DOHH2 (cell line): Measurements from ENCODE around the gene SESN2.

Source experiments
- H3F3A ChIP-seq: fragments of 200-600 bp; sonication (generic), shearing (Covaris generic); 2 replicates; pipeline ENCODE4 v1.6.0; 2016; ENCODE audit warnings: antibody characterized with exemption, mild to moderate bottlenecking; ENCODE audit not compliant: control insufficient read depth, insufficient read depth
- H3K27ac ChIP-seq: fragments of 200-600 bp; sonication (generic); 2 replicates; pipeline ENCODE4 v1.5.1; 2014; ENCODE audit warnings: low read depth, mild to moderate bottlenecking, low read length, moderate library complexity
- H3K27me3 ChIP-seq: fragments of 200-600 bp; sonication (generic); 2 replicates; pipeline ENCODE4 v1.6.1; 2014; ENCODE audit warnings: mild to moderate bottlenecking, low read length, mixed read lengths; ENCODE audit not compliant: control insufficient read depth
- H3K36me3 ChIP-seq: fragments of 200-600 bp; sonication (generic); 2 replicates; pipeline ENCODE4 v1.6.1; 2014; ENCODE audit warnings: mild to moderate bottlenecking, low read length, moderate library complexity, mixed read lengths; ENCODE audit not compliant: control insufficient read depth
- H3K4me1 ChIP-seq: fragments of 200-600 bp; sonication (generic); 2 replicates; pipeline ENCODE4 v1.6.1; 2014; ENCODE audit warnings: mild to moderate bottlenecking, low read length, mixed read lengths; ENCODE audit not compliant: control insufficient read depth
- H3K4me2 ChIP-seq: fragments of 200-600 bp; sonication (generic); 2 replicates; pipeline ENCODE4 v1.6.0; 2014; ENCODE audit warnings: mild to moderate bottlenecking, low read length, moderate library complexity
- H3K4me3 ChIP-seq: fragments of 200-600 bp; sonication (generic); 2 replicates; pipeline ENCODE4 v1.5.1; 2014; ENCODE audit warnings: mild to moderate bottlenecking, low read length, mixed read lengths
- H3K79me2 ChIP-seq: fragments of 200-600 bp; sonication (generic); 2 replicates; pipeline ENCODE4 v1.6.1; 2014; ENCODE audit warnings: mild to moderate bottlenecking, low read length, mixed read lengths; ENCODE audit not compliant: control insufficient read depth
- H3K9me2 ChIP-seq: fragments of 200-600 bp; sonication (generic); replicated peaks from 2 replicates; pipeline ENCODE4 v1.6.1; 2014; ENCODE audit warnings: mild to moderate bottlenecking, low read length, mixed read lengths; ENCODE audit not compliant: control insufficient read depth
- H3K9me3 ChIP-seq: fragments of 200-600 bp; sonication (generic); 2 replicates; pipeline ENCODE4 v1.6.1; 2014; ENCODE audit warnings: antibody characterized with exemption, low read length, mixed read lengths; ENCODE audit not compliant: control insufficient read depth, insufficient read depth
- H4K20me1 ChIP-seq: fragments of 200-600 bp; sonication (generic); 2 replicates; pipeline ENCODE4 v1.6.0; 2014; ENCODE audit warnings: low read depth, mild to moderate bottlenecking, antibody characterized with exemption, low read length, moderate library complexity; ENCODE audit not compliant: control insufficient read depth, insufficient read depth
- CTCF ChIP-seq: fragments of 200-600 bp; sonication (generic); IDR thresholded peaks from one replicate; pipeline ENCODE4 v1.5.1; 2014; ENCODE audit warnings: antibody characterized with exemption, mild to moderate bottlenecking, low read depth, low read length; ENCODE audit not compliant: poor library complexity, severe bottlenecking
- EZH2phosphoT487 ChIP-seq: fragments of 200-600 bp; sonication (generic); IDR thresholded peaks from 2 replicates; pipeline ENCODE4 v1.6.1; 2017; ENCODE audit warnings: borderline replicate concordance, mild to moderate bottlenecking, antibody characterized with exemption, low read length, moderate library complexity, mixed read lengths

Gene SESN2

DNA sequence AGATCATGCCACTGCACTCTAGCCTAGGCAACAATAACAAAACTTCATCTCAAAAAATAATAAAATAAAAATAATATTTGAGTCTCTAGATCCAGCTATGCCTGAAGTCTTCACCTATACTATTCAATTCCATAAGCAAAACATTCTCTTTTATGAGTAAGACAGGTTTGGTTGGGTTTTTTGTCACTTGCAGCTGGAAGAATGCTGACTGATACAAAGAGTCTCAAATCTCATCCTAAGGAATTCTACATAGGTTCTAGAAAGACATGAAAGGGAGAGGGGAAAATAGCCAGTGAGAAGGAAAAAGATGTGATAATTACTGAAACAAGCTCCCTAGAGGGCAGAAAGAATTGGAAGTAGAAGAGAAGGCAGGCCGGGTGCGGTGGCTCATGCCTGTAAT, 39.1 kb downstream of the SESN2 start:
- TF ChIP-seq EZH2phosphoT487 (no peak), CTCF (no peak)
- Histone ChIP-seq H3K4me1 (no peaks in the 10 kb centered on the region), H3K27ac (no peak overlapping the region), H3K79me2 (no peaks in the 10 kb centered on the region), H3K36me3 (no peaks in the 10 kb centered on the region), H3F3A (0 out of 2 replicates have a peak, but pooled peaks cover 3% of the 10 kb centered on the region), H3K4me3 (no peak overlapping the region), H3K27me3 (peaks cover 13% of the 10 kb centered on the region), H3K4me2 (no peak overlapping the region), H3K9me2 (no peaks in the 10 kb centered on the region), H4K20me1 (no peaks in the 10 kb centered on the region), H3K9me3 (no peaks in the 10 kb centered on the region; the same call in 1 of the 2 replicates)

- Histone ChIP-seq H3K27me3 (peaks cover 5% of the 10 kb centered on the region), H3F3A (0 out of 2 replicates have a peak, but pooled peaks cover 3% of the 10 kb centered on the region), H3K4me1 (peaks cover 3% of the 10 kb centered on the region), H3K4me2 (no peak overlapping the region), H4K20me1 (no peaks in the 10 kb centered on the region), H3K9me3 (no peaks in the 10 kb centered on the region), H3K36me3 (no peaks in the 10 kb centered on the region), H3K9me2 (no peaks in the 10 kb centered on the region), H3K79me2 (no peaks in the 10 kb centered on the region), H3K4me3 (no peak overlapping the region), H3K27ac (no peak overlapping the region)
- TF ChIP-seq CTCF: no peak
- TF ChIP-seq EZH2phosphoT487: no peak
These were observed 42.3 kb downstream of the SESN2 start for GRCh38 chr1:28301368-28302174.

- 0 out of 2 replicates have a peak, but pooled peaks cover 3% of the 10 kb centered on the region for H3F3A ChIP-seq
- H3K27ac ChIP-seq: no peak overlapping the region
- no peak for TF ChIP-seq EZH2phosphoT487
- TF ChIP-seq CTCF: no peak
- no peaks in the 10 kb centered on the region for H4K20me1 ChIP-seq
- H3K27me3 ChIP-seq: peaks cover 3% of the 10 kb centered on the region
- no peaks in the 10 kb centered on the region for H3K9me2 ChIP-seq
- H3K4me2 ChIP-seq: no peak overlapping the region
- H3K36me3 ChIP-seq: no peaks in the 10 kb centered on the region
- H3K79me2 ChIP-seq: no peaks in the 10 kb centered on the region
- peaks cover 4% of the 10 kb centered on the region for H3K4me1 ChIP-seq
- H3K9me3 ChIP-seq: no peaks in the 10 kb centered on the region
- no peak overlapping the region for H3K4me3 ChIP-seq
These were observed 42.9 kb downstream of the SESN2 start for GRCh38 chr1:28302247-28302646.
